ENCODE data around the gene LTBP1.

DNA sequence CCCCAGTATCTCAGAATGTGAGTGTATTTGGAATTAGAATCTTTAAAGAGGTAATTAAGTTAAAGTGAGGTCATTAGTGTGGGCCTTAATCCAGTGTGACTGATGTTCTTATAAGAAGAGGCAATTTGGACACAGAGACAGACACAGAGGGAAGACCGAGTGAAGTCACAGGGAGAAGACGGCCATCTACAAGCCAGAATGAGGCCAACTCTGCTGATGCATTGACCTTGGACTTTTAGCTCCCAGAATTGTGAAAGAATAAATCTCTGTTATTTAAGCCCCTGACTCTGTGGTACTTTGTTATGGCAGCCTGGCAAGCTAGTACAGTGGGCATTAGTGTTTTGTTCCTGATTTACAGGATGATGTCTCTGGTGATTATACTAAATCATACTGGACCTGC, 64.6 kb downstream of the LTBP1 start:
- TF ChIP-seq, protein P1, sequence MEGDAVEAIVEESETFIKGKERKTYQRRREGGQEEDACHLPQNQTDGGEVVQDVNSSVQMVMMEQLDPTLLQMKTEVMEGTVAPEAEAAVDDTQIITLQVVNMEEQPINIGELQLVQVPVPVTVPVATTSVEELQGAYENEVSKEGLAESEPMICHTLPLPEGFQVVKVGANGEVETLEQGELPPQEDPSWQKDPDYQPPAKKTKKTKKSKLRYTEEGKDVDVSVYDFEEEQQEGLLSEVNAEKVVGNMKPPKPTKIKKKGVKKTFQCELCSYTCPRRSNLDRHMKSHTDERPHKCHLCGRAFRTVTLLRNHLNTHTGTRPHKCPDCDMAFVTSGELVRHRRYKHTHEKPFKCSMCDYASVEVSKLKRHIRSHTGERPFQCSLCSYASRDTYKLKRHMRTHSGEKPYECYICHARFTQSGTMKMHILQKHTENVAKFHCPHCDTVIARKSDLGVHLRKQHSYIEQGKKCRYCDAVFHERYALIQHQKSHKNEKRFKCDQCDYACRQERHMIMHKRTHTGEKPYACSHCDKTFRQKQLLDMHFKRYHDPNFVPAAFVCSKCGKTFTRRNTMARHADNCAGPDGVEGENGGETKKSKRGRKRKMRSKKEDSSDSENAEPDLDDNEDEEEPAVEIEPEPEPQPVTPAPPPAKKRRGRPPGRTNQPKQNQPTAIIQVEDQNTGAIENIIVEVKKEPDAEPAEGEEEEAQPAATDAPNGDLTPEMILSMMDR (IDR thresholded peaks at IDR 0.05; ENCODE audit: insufficient read depth, low read length), result no peak
- TF ChIP-seq POLR2AphosphoS5 (IDR thresholded peaks at IDR 0.05; ENCODE audit: low read depth) (no peak), GABPA (IDR thresholded peaks at IDR 0.05; ENCODE audit: low read depth) (no peak), SPI1 (IDR thresholded peaks at IDR 0.05; ENCODE audit: borderline replicate concordance, low read depth) (no peak)
- TF ChIP-seq, protein P2, sequence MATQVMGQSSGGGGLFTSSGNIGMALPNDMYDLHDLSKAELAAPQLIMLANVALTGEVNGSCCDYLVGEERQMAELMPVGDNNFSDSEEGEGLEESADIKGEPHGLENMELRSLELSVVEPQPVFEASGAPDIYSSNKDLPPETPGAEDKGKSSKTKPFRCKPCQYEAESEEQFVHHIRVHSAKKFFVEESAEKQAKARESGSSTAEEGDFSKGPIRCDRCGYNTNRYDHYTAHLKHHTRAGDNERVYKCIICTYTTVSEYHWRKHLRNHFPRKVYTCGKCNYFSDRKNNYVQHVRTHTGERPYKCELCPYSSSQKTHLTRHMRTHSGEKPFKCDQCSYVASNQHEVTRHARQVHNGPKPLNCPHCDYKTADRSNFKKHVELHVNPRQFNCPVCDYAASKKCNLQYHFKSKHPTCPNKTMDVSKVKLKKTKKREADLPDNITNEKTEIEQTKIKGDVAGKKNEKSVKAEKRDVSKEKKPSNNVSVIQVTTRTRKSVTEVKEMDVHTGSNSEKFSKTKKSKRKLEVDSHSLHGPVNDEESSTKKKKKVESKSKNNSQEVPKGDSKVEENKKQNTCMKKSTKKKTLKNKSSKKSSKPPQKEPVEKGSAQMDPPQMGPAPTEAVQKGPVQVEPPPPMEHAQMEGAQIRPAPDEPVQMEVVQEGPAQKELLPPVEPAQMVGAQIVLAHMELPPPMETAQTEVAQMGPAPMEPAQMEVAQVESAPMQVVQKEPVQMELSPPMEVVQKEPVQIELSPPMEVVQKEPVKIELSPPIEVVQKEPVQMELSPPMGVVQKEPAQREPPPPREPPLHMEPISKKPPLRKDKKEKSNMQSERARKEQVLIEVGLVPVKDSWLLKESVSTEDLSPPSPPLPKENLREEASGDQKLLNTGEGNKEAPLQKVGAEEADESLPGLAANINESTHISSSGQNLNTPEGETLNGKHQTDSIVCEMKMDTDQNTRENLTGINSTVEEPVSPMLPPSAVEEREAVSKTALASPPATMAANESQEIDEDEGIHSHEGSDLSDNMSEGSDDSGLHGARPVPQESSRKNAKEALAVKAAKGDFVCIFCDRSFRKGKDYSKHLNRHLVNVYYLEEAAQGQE (IDR thresholded peaks at IDR 0.05; ENCODE audit: insufficient replicate concordance, low read depth), result no peak

All from HL-60 (cell line).